Measurements from ENCODE around the gene MYH9.
"Not testable (repeated sequence)": the region's sequence is repeated elsewhere in the genome, so short reads cannot be mapped to it uniquely, and the experiment has no call there.

MYH9 gene

DNA sequence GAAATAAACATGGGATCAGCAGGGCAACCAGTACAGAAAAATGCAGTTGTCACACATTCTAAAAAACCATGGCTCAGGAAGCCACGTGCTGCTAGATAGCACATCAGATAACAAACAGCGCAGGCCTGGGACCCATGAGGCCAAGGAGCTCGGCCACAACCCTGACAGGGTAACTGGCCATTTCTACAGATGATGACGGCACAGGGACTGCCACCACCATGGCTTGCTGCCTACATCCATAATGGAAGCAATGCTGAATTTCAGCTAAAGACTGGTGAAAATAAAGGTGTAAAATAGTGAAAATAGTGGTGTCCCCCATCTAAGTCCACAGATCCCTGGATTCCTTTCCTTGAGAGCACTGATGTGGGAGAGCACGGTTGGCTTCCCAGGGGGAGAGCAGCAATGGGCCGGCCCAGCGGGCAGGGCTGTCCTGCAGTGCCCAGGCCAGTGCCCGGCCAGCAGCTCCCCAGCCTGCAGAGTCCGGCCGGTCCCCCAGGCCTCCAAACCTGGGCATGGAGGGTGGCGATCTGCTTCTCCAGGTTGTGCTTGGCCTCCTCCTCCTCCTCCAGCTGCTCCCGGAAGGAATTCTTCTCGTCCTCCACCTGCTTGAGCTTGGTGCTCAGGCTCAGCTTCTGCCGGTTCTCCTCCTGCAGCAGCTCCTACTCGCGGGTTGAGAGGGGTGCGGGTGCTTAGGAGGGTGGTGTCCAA lies 94.8 kb downstream of the MYH9 start:
- DNase-seq (ENCODE audit: low read depth, low spot score): no peak

DNA sequence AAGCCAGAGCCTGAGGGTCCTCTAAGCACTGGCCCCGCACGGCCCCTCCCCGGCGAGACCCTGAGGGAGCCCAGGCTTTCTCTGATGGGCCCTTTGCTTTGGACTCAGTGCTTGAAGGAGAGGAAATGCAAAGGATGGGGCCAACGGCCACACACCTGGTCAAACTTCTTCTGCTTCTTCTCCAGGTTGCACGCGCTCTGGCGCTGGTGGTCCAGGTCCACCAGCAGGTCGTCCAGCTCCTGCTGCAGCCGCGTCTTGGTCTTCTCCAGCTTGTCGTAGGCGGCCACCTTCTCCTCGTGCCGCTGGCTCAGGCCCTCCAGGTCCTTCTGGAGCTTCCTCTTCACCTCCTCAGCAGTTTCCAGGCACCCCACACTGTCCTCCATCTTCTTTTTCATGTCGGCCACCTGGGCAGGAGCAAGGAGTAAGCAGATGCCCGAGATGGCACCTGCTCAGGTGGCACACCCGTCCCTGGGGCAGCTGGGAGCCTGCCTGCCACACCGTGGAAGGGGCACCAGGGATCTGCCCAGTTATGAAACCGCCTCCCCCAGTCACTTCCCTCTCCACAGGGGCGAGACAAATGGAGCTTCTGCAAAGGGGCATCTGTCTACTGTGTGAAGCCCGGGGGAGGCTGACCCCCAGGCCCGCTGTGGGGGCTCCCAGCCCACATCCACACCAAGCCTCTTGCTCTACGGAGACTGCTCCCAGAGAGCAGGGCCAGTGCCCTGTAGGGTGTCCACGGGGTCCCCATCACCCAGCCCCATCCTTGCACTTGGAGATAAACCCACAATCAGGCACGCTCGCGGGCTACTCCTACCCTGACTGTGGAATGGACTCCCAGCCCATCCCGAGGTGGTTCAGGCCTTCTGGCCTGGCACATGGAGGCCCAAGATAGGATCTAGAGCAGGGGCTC lies 95.7 kb downstream of the MYH9 start:
- DNase-seq (ENCODE audit: low read depth, low spot score): no peak

GRCh38 chr22:36290391-36291075 lies 97.2 kb downstream of the MYH9 start:
- DNase-seq (ENCODE audit: low read depth, low spot score): not testable (repeated sequence)

- not testable (repeated sequence) for DNase-seq (ENCODE audit: low read depth, low spot score)
These were observed 97.8 kb downstream of the MYH9 start for GRCh38 chr22:36289948-36290371.

- no peak for DNase-seq (ENCODE audit: low read depth, low spot score)
These were observed 98.3 kb downstream of the MYH9 start for GRCh38 chr22:36289406-36289870.

- DNase-seq (ENCODE audit: low read depth, low spot score): no peak
These were observed 99.0 kb downstream of the MYH9 start for GRCh38 chr22:36288571-36289405.

- DNase-seq (ENCODE audit: low read depth, low spot score): no peak
These were observed 99.8 kb downstream of the MYH9 start for GRCh38 chr22:36287881-36288515.

GRCh38 chr22:36286096-36286957 lies 101.4 kb downstream of the MYH9 start:
- peak; percentile 82 for DNase-seq (ENCODE audit: low read depth, low spot score)

GRCh38 chr22:36285545-36285944 lies 102.2 kb downstream of the MYH9 start:
- no peak for DNase-seq (ENCODE audit: low read depth, low spot score)

- no peak for DNase-seq (ENCODE audit: low read depth, low spot score)
These were observed 102.8 kb downstream of the MYH9 start for GRCh38 chr22:36285017-36285416.

GRCh38 chr22:36284171-36284571 lies 103.6 kb downstream of the MYH9 start:
- DNase-seq (ENCODE audit: low read depth, low spot score): no peak

DNA sequence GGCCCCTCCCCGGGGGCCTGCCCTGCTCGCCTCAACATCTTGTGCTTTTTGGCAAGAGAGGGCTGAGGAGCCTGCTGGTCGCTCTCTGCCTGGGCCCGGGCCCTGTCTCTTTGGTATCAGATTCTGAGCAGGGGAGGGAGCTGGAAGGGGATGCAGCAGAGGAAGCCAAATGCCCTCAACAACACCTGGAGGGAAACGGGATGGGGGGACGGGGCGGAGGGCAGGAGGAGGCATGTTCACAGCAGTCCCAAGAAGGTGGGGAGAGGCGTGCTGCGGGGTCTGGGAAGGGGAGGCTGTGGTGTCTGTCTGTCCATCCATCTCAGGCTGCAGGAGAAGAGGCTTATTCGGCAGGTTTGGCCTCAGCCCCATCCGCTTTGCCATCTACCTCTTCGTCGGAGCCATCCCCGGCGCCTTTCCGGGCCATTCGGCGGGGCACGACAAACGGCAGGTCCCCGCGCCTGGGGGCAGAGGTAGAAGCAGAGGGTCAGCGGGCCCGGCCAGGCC lies 105.4 kb downstream of the MYH9 start:
- DNase-seq (ENCODE audit: low read depth, low spot score): no peak

GRCh38 chr22:36281781-36282327 lies 105.9 kb downstream of the MYH9 start:
- no peak for DNase-seq (ENCODE audit: low read depth, low spot score)

GRCh38 chr22:36280379-36280778 lies 107.4 kb downstream of the MYH9 start:
- DNase-seq (ENCODE audit: low read depth, low spot score): no peak

GRCh38 chr22:36279219-36279666 lies 108.5 kb downstream of the MYH9 start:
- no peak for DNase-seq (ENCODE audit: low read depth, low spot score)

DNA sequence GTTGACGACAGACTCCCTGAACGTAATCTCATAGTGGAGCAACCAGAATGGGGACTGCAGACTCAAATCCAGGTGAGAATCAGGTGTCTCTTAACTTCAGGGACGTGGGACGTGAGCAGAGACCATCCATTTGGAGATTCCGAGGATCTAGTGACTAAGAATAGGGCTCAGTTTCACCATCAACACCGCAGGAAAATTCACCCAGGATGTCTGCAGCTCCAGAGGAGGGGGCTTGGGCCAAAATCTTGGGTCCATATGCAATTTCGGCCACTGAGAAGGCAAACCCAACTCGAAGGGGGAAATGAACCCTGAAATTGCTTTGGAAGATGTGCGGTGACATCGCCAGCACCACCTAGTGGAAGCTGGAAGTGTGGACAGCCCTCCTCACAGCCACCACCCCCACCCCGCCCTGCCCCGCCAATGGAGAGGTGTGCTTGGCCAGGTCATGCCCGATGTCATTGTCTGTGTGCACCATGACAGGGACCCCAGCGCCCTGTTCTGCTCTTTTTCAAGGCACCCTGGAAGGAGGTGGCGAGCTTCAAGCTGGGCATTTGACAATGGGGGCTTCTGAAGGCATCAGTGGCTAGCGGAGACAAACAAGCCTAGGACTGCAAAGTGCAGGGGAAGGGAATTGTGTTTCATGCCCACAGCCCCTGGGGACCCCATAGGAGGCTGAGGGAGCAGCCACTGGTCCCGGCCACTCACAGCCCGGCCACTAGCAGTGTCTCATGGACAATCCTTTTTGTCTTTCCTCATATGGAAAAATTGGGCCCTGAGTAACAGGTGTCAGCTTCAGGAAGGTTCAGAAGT lies 110.1 kb downstream of the MYH9 start:
- DNase-seq (ENCODE audit: low read depth, low spot score): no peak

GRCh38 chr22:36274531-36274930 lies 113.2 kb downstream of the MYH9 start:
- no peak for DNase-seq (ENCODE audit: low read depth, low spot score)

DNA sequence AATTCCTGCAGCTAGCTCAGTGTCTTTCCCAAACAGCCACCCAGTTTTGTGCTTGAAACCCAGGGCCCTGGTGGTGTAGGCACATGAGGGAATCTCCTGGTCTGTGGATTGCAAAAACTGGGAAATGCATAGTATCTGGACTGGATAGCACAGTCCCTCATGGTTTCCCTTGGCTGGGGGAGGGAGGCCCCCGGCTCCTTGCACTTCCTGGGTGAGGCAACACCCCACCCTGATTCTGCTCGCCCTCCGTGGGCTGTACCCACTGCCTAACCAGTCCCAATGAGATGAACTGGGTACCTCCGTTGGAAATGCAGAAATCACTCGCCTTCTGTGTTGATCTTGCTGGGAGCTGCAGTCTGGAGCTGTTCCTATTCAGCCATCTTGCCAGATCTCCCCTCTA lies 115.8 kb downstream of the MYH9 start:
- DNase-seq (ENCODE audit: low read depth, low spot score): not testable (repeated sequence)
